ENCODE measurements around the gene MAP2K7. TPM values are rescaled to one million over a fixed set of nuclear protein-coding genes. Genes with fewer than 3 reads are reported as not detected.
"Not testable (repeated sequence)": the region's sequence is repeated elsewhere in the genome, so short reads cannot be mapped to it uniquely, and the experiment has no call there.

The MAP2K7 gene
- total RNA-seq, 1 donor from 2014 or later: 42.2 TPM

- Mint-ChIP-seq H3K4me1 (ENCODE audit: unreplicated experiment) (peaks cover 22% of the 10 kb centered on the region), H3K4me3 (peak overlapping the region; percentile 97), H3K27ac (peak overlapping the region; percentile 99), H3K36me3 (no peaks in the 10 kb centered on the region), H3K9me3 (no peaks in the 10 kb centered on the region), H3K27me3 (no peaks in the 10 kb centered on the region)
- peak; percentile 89 for DNase-seq (ENCODE audit: extremely low spot score, unreplicated experiment)
- peak; percentile 97 for TF ChIP-seq CTCF (conservative IDR thresholded peaks at IDR 0.05)
These were observed 40.6 kb downstream of the MAP2K7 start for GRCh38 chr19:7944177-7944761.

GRCh38 chr19:7947939-7948338 is 44.3 kb downstream of the MAP2K7 start:
- Mint-ChIP-seq H3K4me3 (no peak overlapping the region), H3K27ac (no peak overlapping the region), H3K4me1 (ENCODE audit: unreplicated experiment) (peaks cover 14% of the 10 kb centered on the region), H3K36me3 (no peaks in the 10 kb centered on the region), H3K9me3 (no peaks in the 10 kb centered on the region), H3K27me3 (no peaks in the 10 kb centered on the region)
- no peak for TF ChIP-seq CTCF (conservative IDR thresholded peaks at IDR 0.05)
- no peak for DNase-seq (ENCODE audit: extremely low spot score, unreplicated experiment)

GRCh38 chr19:7953060-7953459 is 49.4 kb downstream of the MAP2K7 start:
- Mint-ChIP-seq H3K27me3 (no peaks in the 10 kb centered on the region), H3K9me3 (no peaks in the 10 kb centered on the region), H3K27ac (no peak overlapping the region), H3K36me3 (peaks cover 4% of the 10 kb centered on the region), H3K4me3 (no peak overlapping the region), H3K4me1 (ENCODE audit: unreplicated experiment) (no peaks in the 10 kb centered on the region)
- no peak for DNase-seq (ENCODE audit: extremely low spot score, unreplicated experiment)
- TF ChIP-seq CTCF (conservative IDR thresholded peaks at IDR 0.05): no peak

GRCh38 chr19:7953576-7953975 is 49.9 kb downstream of the MAP2K7 start:
- H3K36me3 Mint-ChIP-seq: peaks cover 4% of the 10 kb centered on the region
- H3K27ac Mint-ChIP-seq: no peak overlapping the region
- no peak overlapping the region for H3K4me3 Mint-ChIP-seq
- DNase-seq (ENCODE audit: extremely low spot score, unreplicated experiment): no peak
- no peaks in the 10 kb centered on the region for H3K9me3 Mint-ChIP-seq
- H3K4me1 Mint-ChIP-seq (ENCODE audit: unreplicated experiment): no peaks in the 10 kb centered on the region
- TF ChIP-seq CTCF (conservative IDR thresholded peaks at IDR 0.05): no peak
- no peaks in the 10 kb centered on the region for H3K27me3 Mint-ChIP-seq

- no peaks in the 10 kb centered on the region for H3K27me3 Mint-ChIP-seq
- no peak overlapping the region for H3K27ac Mint-ChIP-seq
- TF ChIP-seq CTCF (conservative IDR thresholded peaks at IDR 0.05): no peak
- no peaks in the 10 kb centered on the region for H3K4me1 Mint-ChIP-seq (ENCODE audit: unreplicated experiment)
- no peak for DNase-seq (ENCODE audit: extremely low spot score, unreplicated experiment)
- no peaks in the 10 kb centered on the region for H3K9me3 Mint-ChIP-seq
- H3K36me3 Mint-ChIP-seq: peaks cover 4% of the 10 kb centered on the region
- no peak overlapping the region for H3K4me3 Mint-ChIP-seq
These were observed 52.0 kb downstream of the MAP2K7 start for GRCh38 chr19:7955696-7956095.

- no peak overlapping the region for H3K4me3 Mint-ChIP-seq
- no peak for DNase-seq (ENCODE audit: extremely low spot score, unreplicated experiment)
- TF ChIP-seq CTCF (conservative IDR thresholded peaks at IDR 0.05): no peak
These were observed 55.5 kb downstream of the MAP2K7 start for GRCh38 chr19:7959211-7959610.

GRCh38 chr19:7961082-7961481 is 57.4 kb downstream of the MAP2K7 start:
- H3K27me3 Mint-ChIP-seq; H3K9me3 Mint-ChIP-seq; H3K4me1 Mint-ChIP-seq (ENCODE audit: unreplicated experiment); H3K4me3 Mint-ChIP-seq; H3K27ac Mint-ChIP-seq; DNase-seq (ENCODE audit: extremely low spot score, unreplicated experiment): not testable (repeated sequence)
- peaks cover 23% of the 10 kb centered on the region for H3K36me3 Mint-ChIP-seq

More at GRCh38 chr19:7959211-7959610, 55.5 kb downstream of the MAP2K7 start:
- Mint-ChIP-seq H3K9me3 (no peaks in the 10 kb centered on the region), H3K36me3 (peaks cover 16% of the 10 kb centered on the region), H3K27me3 (no peaks in the 10 kb centered on the region), H3K27ac (no peak overlapping the region), H3K4me1 (ENCODE audit: unreplicated experiment) (no peaks in the 10 kb centered on the region)

Measured in type B pancreatic cell (in vitro differentiated cells).